Nephron (organoid): Measurements from ENCODE around the gene HS6ST3.

Experiments
- H3K27ac Mint-ChIP-seq, 3 experiments: 2 replicates each; pipeline ENCODE4 v1.8.0; 2020; ENCODE audit warnings: mixed read lengths in 3 of 3, mild to moderate bottlenecking in 2 of 3, moderate library complexity in 1 of 3
- H3K27me3 Mint-ChIP-seq: 2 replicates; pipeline ENCODE4 v1.8.0; 2021; ENCODE audit warnings: low read depth, mild to moderate bottlenecking, moderate library complexity, mixed read lengths
- H3K36me3 Mint-ChIP-seq: 2 replicates; pipeline ENCODE4 v1.8.0; 2020; ENCODE audit warnings: low read depth, mixed read lengths
- H3K4me1 Mint-ChIP-seq: 2 replicates; pipeline ENCODE4 v1.8.0; 2020; ENCODE audit warnings: mixed read lengths
- H3K4me3 Mint-ChIP-seq, 3 experiments: 2 replicates each; pipeline ENCODE4 v1.8.0; 2020; ENCODE audit warnings: mild to moderate bottlenecking in 3 of 3, mixed read lengths in 3 of 3, moderate library complexity in 2 of 3
- H3K9me3 Mint-ChIP-seq: 2 replicates; pipeline ENCODE4 v1.8.0; 2020; ENCODE audit warnings: mixed read lengths
- CTCF ChIP-seq, 3 experiments: fragments of 200-600 bp; sonication (generic); IDR thresholded peaks; one replicate each; pipeline ENCODE4 v1.5.0; 2021; ENCODE audit warnings: antibody characterized with exemption in 3 of 3; ENCODE audit not compliant: unreplicated experiment in 3 of 3

Gene HS6ST3

GRCh38 chr13:96781141-96781540 lies 691.2 kb downstream of the HS6ST3 start:
- Mint-ChIP-seq H3K4me1 (peaks cover 11% of the 10 kb centered on the region), H3K36me3 (no peaks in the 10 kb centered on the region), H3K9me3 (peaks cover 21% of the 10 kb centered on the region), H3K4me3 (no peak overlapping the region), H3K27ac (peak overlapping the region; percentile 28 to 60 (median 55)), H3K27me3 (no peaks in the 10 kb centered on the region)
- TF ChIP-seq CTCF (IDR thresholded peaks at IDR 0.05; ENCODE audit: unreplicated experiment in 3 of 3): no peak

GRCh38 chr13:96782186-96782585 lies 692.3 kb downstream of the HS6ST3 start:
- Mint-ChIP-seq H3K27me3 (no peaks in the 10 kb centered on the region), H3K27ac (peak overlapping the region; percentile 41 to 60 (median 55)), H3K36me3 (no peaks in the 10 kb centered on the region), H3K4me3 (no peak overlapping the region), H3K9me3 (peaks cover 18% of the 10 kb centered on the region), H3K4me1 (peaks cover 11% of the 10 kb centered on the region)
- no peak for TF ChIP-seq CTCF (IDR thresholded peaks at IDR 0.05; ENCODE audit: unreplicated experiment in 3 of 3)

- Mint-ChIP-seq H3K4me1 (peaks cover 11% of the 10 kb centered on the region), H3K9me3 (peaks cover 13% of the 10 kb centered on the region), H3K27ac (no peak overlapping the region), H3K4me3 (no peak overlapping the region), H3K27me3 (no peaks in the 10 kb centered on the region), H3K36me3 (no peaks in the 10 kb centered on the region)
- no peak for TF ChIP-seq CTCF (IDR thresholded peaks at IDR 0.05; ENCODE audit: unreplicated experiment in 3 of 3)
Measured at GRCh38 chr13:96783057-96783456, 693.1 kb downstream of the HS6ST3 start.

GRCh38 chr13:96783511-96783910 lies 693.6 kb downstream of the HS6ST3 start:
- H3K4me3 Mint-ChIP-seq: no peak overlapping the region
- peaks cover 11% of the 10 kb centered on the region for H3K4me1 Mint-ChIP-seq
- H3K36me3 Mint-ChIP-seq: no peaks in the 10 kb centered on the region
- H3K27ac Mint-ChIP-seq: peak overlapping the region in 1 of 3 experiments; percentile 9
- H3K27me3 Mint-ChIP-seq: no peaks in the 10 kb centered on the region
- no peak for TF ChIP-seq CTCF (IDR thresholded peaks at IDR 0.05; ENCODE audit: unreplicated experiment in 3 of 3)
- peaks cover 11% of the 10 kb centered on the region for H3K9me3 Mint-ChIP-seq

GRCh38 chr13:96785986-96786385 lies 696.1 kb downstream of the HS6ST3 start:
- TF ChIP-seq CTCF (IDR thresholded peaks at IDR 0.05; ENCODE audit: unreplicated experiment in 3 of 3): no peak
- Mint-ChIP-seq H3K9me3 (peaks cover 10% of the 10 kb centered on the region), H3K4me1 (peaks cover 10% of the 10 kb centered on the region), H3K36me3 (no peaks in the 10 kb centered on the region), H3K27ac (no peak overlapping the region), H3K27me3 (no peaks in the 10 kb centered on the region), H3K4me3 (no peak overlapping the region)

GRCh38 chr13:96792188-96792587 lies 702.3 kb downstream of the HS6ST3 start:
- Mint-ChIP-seq H3K36me3 (no peaks in the 10 kb centered on the region), H3K27ac (no peak overlapping the region)

More at GRCh38 chr13:96792188-96792587, 702.3 kb downstream of the HS6ST3 start:
- no peak for TF ChIP-seq CTCF (IDR thresholded peaks at IDR 0.05; ENCODE audit: unreplicated experiment in 3 of 3)
- Mint-ChIP-seq H3K4me3 (no peak overlapping the region), H3K27me3 (no peaks in the 10 kb centered on the region), H3K9me3 (peaks cover 5% of the 10 kb centered on the region), H3K4me1 (no peaks in the 10 kb centered on the region)
